ENCODE results near the gene TMC8. TPM values are rescaled to one million over a fixed set of nuclear protein-coding genes. Genes with fewer than 3 reads are reported as not detected.
A peak's percentile ranks its signal among the peaks of the same experiment; 100 is the strongest.

Gene TMC8
- total RNA-seq, 2 donors from 2014 or later = 5.3 to 5.4 TPM

GRCh38 chr17:78164748-78165607 lies 34.4 kb downstream of the TMC8 start:
- TF ChIP-seq, protein P1, sequence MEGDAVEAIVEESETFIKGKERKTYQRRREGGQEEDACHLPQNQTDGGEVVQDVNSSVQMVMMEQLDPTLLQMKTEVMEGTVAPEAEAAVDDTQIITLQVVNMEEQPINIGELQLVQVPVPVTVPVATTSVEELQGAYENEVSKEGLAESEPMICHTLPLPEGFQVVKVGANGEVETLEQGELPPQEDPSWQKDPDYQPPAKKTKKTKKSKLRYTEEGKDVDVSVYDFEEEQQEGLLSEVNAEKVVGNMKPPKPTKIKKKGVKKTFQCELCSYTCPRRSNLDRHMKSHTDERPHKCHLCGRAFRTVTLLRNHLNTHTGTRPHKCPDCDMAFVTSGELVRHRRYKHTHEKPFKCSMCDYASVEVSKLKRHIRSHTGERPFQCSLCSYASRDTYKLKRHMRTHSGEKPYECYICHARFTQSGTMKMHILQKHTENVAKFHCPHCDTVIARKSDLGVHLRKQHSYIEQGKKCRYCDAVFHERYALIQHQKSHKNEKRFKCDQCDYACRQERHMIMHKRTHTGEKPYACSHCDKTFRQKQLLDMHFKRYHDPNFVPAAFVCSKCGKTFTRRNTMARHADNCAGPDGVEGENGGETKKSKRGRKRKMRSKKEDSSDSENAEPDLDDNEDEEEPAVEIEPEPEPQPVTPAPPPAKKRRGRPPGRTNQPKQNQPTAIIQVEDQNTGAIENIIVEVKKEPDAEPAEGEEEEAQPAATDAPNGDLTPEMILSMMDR (IDR thresholded peaks at IDR 0.05) = no peak
- H3K9ac ChIP-seq (ENCODE audit: low read depth in 2 of 2, low read length in 2 of 2) = no peak overlapping the region
- H3K27me3 ChIP-seq = no peaks in the 10 kb centered on the region
- DNase-seq = no peak
- H3K4me3 ChIP-seq = no peak overlapping the region
- no peaks in the 10 kb centered on the region for H3K36me3 ChIP-seq
- intact Hi-C loops (cut with DNase I) = no loop called here
- peaks cover 5% of the 10 kb centered on the region for H3K4me1 ChIP-seq
- no peaks in the 10 kb centered on the region for H3K9me3 ChIP-seq
- no peak overlapping the region for H3K27ac ChIP-seq

GRCh38 chr17:78166416-78166815 lies 35.8 kb downstream of the TMC8 start:
- H3K4me1 ChIP-seq = peaks cover 16% of the 10 kb centered on the region
- intact Hi-C loops (cut with DNase I) = no loop called here
- H3K27ac ChIP-seq = no peak overlapping the region
- no peak overlapping the region for H3K9ac ChIP-seq (ENCODE audit: low read depth in 2 of 2, low read length in 2 of 2)
- no peak overlapping the region for H3K4me3 ChIP-seq
- no peaks in the 10 kb centered on the region for H3K9me3 ChIP-seq
- H3K36me3 ChIP-seq = no peaks in the 10 kb centered on the region
- TF ChIP-seq, protein P1 (IDR thresholded peaks at IDR 0.05) = no peak
- H3K27me3 ChIP-seq = no peaks in the 10 kb centered on the region
- peak; percentile 63 for DNase-seq

- TF ChIP-seq, protein P1 (IDR thresholded peaks at IDR 0.05) = no peak
- Histone ChIP-seq H3K9ac (ENCODE audit: low read depth in 2 of 2, low read length in 2 of 2) (peak within 1 kb of the TSS; percentile 91 to 96), H3K4me1 (peaks cover 35% of the 10 kb centered on the region), H3K27me3 (no peaks in the 10 kb centered on the region), H3K27ac (peak within 1 kb of the TSS; percentile 78), H3K9me3 (no peaks in the 10 kb centered on the region), H3K36me3 (no peaks in the 10 kb centered on the region), H3K4me3 (peak within 1 kb of the TSS; percentile 69)
- intact Hi-C loops (cut with DNase I) = no loop called here
- DNase-seq = peak; percentile 89
Observed at GRCh38 chr17:78168242-78168902, 37.8 kb downstream of the TMC8 start, which contains the start of gene SYNGR2. SYNGR2 (plus strand) TSS chr17:78168581; CDS start chr17:78168617, 36 bp downstream.

- intact Hi-C loops (cut with DNase I) = no loop called here
- DNase-seq = peak; percentile 90
- Histone ChIP-seq H3K9me3 (no peaks in the 10 kb centered on the region), H3K27ac (peak overlapping the region; percentile 78), H3K4me3 (peak overlapping the region; percentile 69), H3K4me1 (peaks cover 42% of the 10 kb centered on the region), H3K36me3 (no peaks in the 10 kb centered on the region), H3K27me3 (no peaks in the 10 kb centered on the region), H3K9ac (ENCODE audit: low read depth in 2 of 2, low read length in 2 of 2) (peak overlapping the region; percentile 91 to 96)
- TF ChIP-seq, protein P1 (IDR thresholded peaks at IDR 0.05) = no peak
Observed at GRCh38 chr17:78168903-78169793, 38.6 kb downstream of the TMC8 start.
